Head of caudate nucleus (tissue), 42 donors: Measurements from ENCODE around the gene MCRIP2.
"Not testable (repeated sequence)": the region's sequence is repeated elsewhere in the genome, so short reads cannot be mapped to it uniquely, and the experiment has no call there.

Source experiments
- DNase-seq, 42 donors: peaks; one replicate each; pipeline versions ENCODE4 v3.0.0 to v3.0.0-alpha.2; 2020 to 2021; ENCODE audit warnings: mixed read lengths in 7 of 42
- intact Hi-C: fragments of 100-400 bp; cut with DNase I; formaldehyde crosslinking; loops from one replicate; pipeline ENCODE4 v1.15.0; 2022

MCRIP2 gene

GRCh38 chr16:684071-684794, 42.6 kb downstream of the MCRIP2 start, which contains the start of gene JMJD8:
Gene JMJD8 (minus strand): TSS chr16:684334. CDS start chr16:684319, 15 bp downstream.
- intact Hi-C loops: no loop called here
- DNase-seq: peak; percentile 92 to 99 (median 98)

- intact Hi-C loops: no loop called here
- no peak for DNase-seq
Measured at GRCh38 chr16:684961-685696, 43.5 kb downstream of the MCRIP2 start.

- DNase-seq: no peak
Measured at GRCh38 chr16:685967-686366, 44.3 kb downstream of the MCRIP2 start.

GRCh38 chr16:686459-687260, 45.0 kb downstream of the MCRIP2 start:
- no peak for DNase-seq
- intact Hi-C loops: no loop called here

More at GRCh38 chr16:685967-686366, 44.3 kb downstream of the MCRIP2 start:
- intact Hi-C loops: no loop called here

GRCh38 chr16:687499-687898, 45.9 kb downstream of the MCRIP2 start:
- DNase-seq: no peak
- intact Hi-C loops: no loop called here

GRCh38 chr16:689175-689897, 47.7 kb downstream of the MCRIP2 start:
- intact Hi-C loops: no loop called here
- DNase-seq: no peak

- DNase-seq, intact Hi-C loops: not testable (repeated sequence)
Measured at GRCh38 chr16:691242-691641, 49.6 kb downstream of the MCRIP2 start.

- intact Hi-C loops: no loop called here
- no peak for DNase-seq
Measured at GRCh38 chr16:692356-693108, 50.9 kb downstream of the MCRIP2 start.

GRCh38 chr16:693364-693763, 51.7 kb downstream of the MCRIP2 start:
- no peak for DNase-seq
- intact Hi-C loops: no loop called here

- DNase-seq: no peak
- intact Hi-C loops: no loop called here
Measured at GRCh38 chr16:693766-694165, 52.1 kb downstream of the MCRIP2 start.

GRCh38 chr16:694187-694862, 52.7 kb downstream of the MCRIP2 start:
- intact Hi-C loops: no loop called here

GRCh38 chr16:694863-695354, 53.3 kb downstream of the MCRIP2 start:
- DNase-seq: no peak
- intact Hi-C loops: no loop called here

More at GRCh38 chr16:694187-694862, 52.7 kb downstream of the MCRIP2 start:
- DNase-seq: no peak

- peak in 11 of 42 donors; percentile 35 to 68 (median 49) for DNase-seq
- intact Hi-C loops: no loop called here
Measured at GRCh38 chr16:695355-696089, 53.9 kb downstream of the MCRIP2 start.
